ENCODE measurements around the gene ENTPD2.
A peak's percentile ranks its signal among the peaks of the same experiment; 100 is the strongest.

The ENTPD2 gene

DNA sequence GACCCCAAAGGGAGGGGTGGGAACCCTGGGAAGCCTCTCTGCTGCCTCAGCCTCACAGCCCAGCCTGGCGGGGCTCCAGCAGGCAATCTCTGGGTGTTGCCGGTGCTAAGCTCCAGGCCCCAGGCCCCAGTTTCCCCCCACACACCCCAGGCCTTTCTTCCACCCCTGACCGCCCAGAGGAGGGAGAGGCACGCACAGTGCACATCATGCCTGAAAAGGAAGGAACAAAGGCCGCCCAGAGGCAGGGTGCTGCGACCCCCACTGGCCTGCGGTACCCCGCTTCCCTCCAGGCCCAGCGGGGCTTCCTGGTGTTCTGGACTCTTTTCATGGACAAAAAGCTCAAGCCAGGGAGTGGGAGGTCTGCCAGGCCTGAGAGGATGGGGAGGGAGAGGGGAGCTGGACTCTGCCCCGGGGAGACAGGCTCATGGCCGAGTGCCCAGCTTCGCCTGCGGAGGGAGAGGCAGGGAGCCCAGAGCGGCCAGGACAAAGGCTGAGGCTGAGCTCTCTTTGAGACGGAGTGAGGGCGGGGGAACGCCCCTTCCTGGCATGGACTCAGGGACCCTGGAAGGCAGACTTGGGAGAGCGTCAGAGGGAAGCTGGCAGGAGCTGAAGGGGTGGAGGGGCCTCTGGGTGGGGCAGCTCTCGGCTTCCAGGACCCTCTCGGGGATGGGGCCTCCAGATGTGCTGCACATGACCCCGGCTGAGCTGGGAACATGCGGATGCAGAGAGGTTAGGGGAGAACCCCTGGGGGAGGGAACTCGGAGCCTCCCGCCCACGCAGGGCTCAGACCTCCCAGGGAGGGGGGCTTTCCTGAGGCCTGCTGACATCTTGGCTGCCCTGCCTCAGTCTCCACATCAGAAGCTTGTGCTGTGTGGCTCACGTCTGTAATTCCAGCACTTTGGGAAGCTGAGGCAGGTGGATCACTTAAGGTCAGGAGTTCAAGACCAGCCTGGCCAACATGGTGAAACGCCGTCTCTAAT, 1.8 kb upstream of the ENTPD2 start:
- no peak overlapping the region for H3K4me2 ChIP-seq
- no peak for TF ChIP-seq Cebpa-rat (IDR thresholded peaks at IDR 0.05)
- H3K27ac ChIP-seq, result no peak overlapping the region
- peaks cover 47% of the 10 kb centered on the region; the same call in 1 of the 2 replicates for H4K20me1 ChIP-seq
- peaks cover 62% of the 10 kb centered on the region for H3K27me3 ChIP-seq
- H3K4me3 ChIP-seq, result no peak overlapping the region
- H3K9ac ChIP-seq, result no peak overlapping the region
- no peaks in the 10 kb centered on the region for H3K9me3 ChIP-seq
- H3K4me1 ChIP-seq, result peaks cover 15% of the 10 kb centered on the region; the same call in 1 of the 2 replicates
- H3K36me3 ChIP-seq, result no peaks in the 10 kb centered on the region

- H3K4me2 ChIP-seq, result no peak overlapping the region
- no peak overlapping the region for H3K4me3 ChIP-seq
- H3K9ac ChIP-seq, result no peak overlapping the region
- peaks cover 54% of the 10 kb centered on the region for H4K20me1 ChIP-seq
- no peaks in the 10 kb centered on the region for H3K36me3 ChIP-seq
- H3K9me3 ChIP-seq, result no peaks in the 10 kb centered on the region
- H3K27me3 ChIP-seq, result peaks cover 69% of the 10 kb centered on the region
- TF ChIP-seq Cebpa-rat (IDR thresholded peaks at IDR 0.05), result no peak
- H3K27ac ChIP-seq, result no peak overlapping the region
- peaks cover 15% of the 10 kb centered on the region; the same call in 1 of the 2 replicates for H3K4me1 ChIP-seq
Observed at GRCh38 chr9:137054932-137055384, 1.1 kb upstream of the ENTPD2 start.

DNA sequence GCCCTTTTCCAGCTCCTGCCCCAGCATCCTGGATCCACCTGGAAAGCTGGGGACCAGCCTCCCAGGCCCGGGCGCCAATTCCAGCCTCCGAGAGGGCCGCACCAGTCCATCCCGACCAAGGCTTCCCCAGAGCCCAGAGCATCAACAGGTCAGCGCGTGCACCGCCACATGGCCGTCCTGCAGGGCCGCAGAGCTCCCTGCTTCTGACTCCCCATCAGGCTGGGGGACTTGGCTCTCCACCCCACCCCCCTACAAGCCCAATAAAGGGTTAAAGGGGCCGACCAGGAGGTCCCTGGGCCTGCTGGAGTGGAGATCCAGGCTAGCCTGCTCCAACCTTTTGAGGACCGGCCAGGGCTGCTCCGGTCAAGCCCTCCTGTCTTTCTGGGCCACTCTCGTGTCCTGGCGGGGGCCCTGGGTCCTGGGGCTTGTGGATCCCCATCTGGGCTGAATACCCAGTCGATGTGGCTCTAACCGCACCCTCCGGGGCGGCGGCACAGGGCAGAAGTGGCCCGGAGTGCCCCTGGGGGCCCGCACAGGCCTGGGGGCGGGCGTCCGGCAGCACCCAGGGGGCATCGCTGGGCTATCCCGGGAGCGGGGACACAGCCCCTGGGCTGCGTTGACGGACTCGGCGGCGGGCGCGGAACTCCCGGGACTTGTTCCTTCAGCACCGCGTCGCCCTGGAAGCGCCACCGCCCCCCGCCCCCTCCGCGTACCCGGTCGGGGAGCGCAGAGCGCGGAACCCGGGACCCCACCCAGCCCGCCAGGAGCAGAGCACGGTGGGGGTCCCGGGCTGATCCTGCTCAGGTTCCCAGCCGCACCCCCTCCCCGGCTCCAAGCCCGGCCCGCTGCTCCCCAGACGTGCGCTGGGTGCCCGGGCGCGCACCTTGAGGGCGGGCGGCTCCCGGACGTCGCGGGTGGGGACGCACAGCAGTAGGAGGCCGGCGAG, 590 bp downstream of the ENTPD2 start:
- Histone ChIP-seq H3K27me3 (peaks cover 84% of the 10 kb centered on the region), H3K4me1 (peaks cover 15% of the 10 kb centered on the region; the same call in 1 of the 2 replicates), H3K4me3 (peak overlapping the region; percentile 41; the same call in 1 of the 2 replicates), H3K9me3 (no peaks in the 10 kb centered on the region), H3K4me2 (peak overlapping the region; percentile 37; the same call in 1 of the 2 replicates), H3K9ac (no peak overlapping the region), H4K20me1 (peaks cover 64% of the 10 kb centered on the region), H3K36me3 (no peaks in the 10 kb centered on the region), H3K27ac (no peak overlapping the region)
- TF ChIP-seq Cebpa-rat (IDR thresholded peaks at IDR 0.05), result no peak

GRCh38 chr9:137052293-137052692, 1.6 kb downstream of the ENTPD2 start:
- H3K9me3 ChIP-seq, result no peaks in the 10 kb centered on the region
- H4K20me1 ChIP-seq, result peaks cover 72% of the 10 kb centered on the region
- no peak overlapping the region for H3K27ac ChIP-seq
- no peak overlapping the region for H3K4me2 ChIP-seq
- no peaks in the 10 kb centered on the region for H3K36me3 ChIP-seq
- H3K4me1 ChIP-seq, result peaks cover 15% of the 10 kb centered on the region; the same call in 1 of the 2 replicates
- no peak for TF ChIP-seq Cebpa-rat (IDR thresholded peaks at IDR 0.05)
- no peak overlapping the region for H3K9ac ChIP-seq
- peaks cover 93% of the 10 kb centered on the region for H3K27me3 ChIP-seq
- H3K4me3 ChIP-seq, result no peak overlapping the region

DNA sequence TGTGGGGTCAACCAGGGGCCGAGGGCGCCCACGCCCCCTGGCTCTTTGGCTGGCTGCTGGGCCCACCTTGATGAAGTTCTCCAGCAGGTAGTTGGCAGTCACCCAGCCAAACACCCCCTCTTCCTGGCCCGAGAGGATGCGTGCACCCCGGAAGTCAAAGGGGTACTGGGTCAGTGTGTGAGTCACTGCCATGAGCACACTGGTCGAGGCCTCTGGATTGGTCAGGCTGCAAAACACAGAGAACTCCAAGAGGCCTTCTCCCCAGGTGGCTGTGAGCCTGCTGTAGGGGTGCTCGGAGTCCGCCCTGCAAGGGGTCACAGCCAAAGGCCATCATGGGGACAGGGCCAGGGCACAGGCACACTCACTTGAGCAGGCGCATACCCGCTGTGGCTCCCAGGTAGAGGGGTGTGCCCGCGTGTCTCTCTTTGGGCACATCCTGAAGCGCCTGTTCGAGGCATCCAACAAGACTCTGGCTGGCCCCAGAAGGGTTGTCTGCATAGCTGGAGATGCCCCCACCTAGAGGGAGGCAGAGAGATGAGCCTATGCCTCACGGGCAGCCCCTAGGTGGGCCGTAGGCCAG, 2.6 kb downstream of the ENTPD2 start:
- Histone ChIP-seq H3K9ac (no peak overlapping the region), H3K4me1 (peaks cover 15% of the 10 kb centered on the region; the same call in 1 of the 2 replicates), H3K4me2 (no peak overlapping the region), H3K36me3 (no peaks in the 10 kb centered on the region), H4K20me1 (peaks cover 71% of the 10 kb centered on the region), H3K9me3 (no peaks in the 10 kb centered on the region), H3K27me3 (peaks cover 97% of the 10 kb centered on the region), H3K4me3 (no peak overlapping the region), H3K27ac (no peak overlapping the region)
- TF ChIP-seq Cebpa-rat (IDR thresholded peaks at IDR 0.05), result no peak

- H3K36me3 ChIP-seq, result no peaks in the 10 kb centered on the region
- no peak for TF ChIP-seq Cebpa-rat (IDR thresholded peaks at IDR 0.05)
Observed at GRCh38 chr9:137050570-137050969, 3.3 kb downstream of the ENTPD2 start.

GRCh38 chr9:137049544-137050449, 4.1 kb downstream of the ENTPD2 start:
- no peak overlapping the region for H3K4me3 ChIP-seq
- H3K27ac ChIP-seq, result no peak overlapping the region
- H3K36me3 ChIP-seq, result no peaks in the 10 kb centered on the region
- H3K4me2 ChIP-seq, result no peak overlapping the region
- H3K4me1 ChIP-seq, result peaks cover 23% of the 10 kb centered on the region
- TF ChIP-seq Cebpa-rat (IDR thresholded peaks at IDR 0.05), result no peak
- H3K27me3 ChIP-seq, result peaks cover 96% of the 10 kb centered on the region
- no peaks in the 10 kb centered on the region for H3K9me3 ChIP-seq
- H3K9ac ChIP-seq, result no peak overlapping the region
- H4K20me1 ChIP-seq, result peaks cover 75% of the 10 kb centered on the region

More at GRCh38 chr9:137050570-137050969, 3.3 kb downstream of the ENTPD2 start:
- Histone ChIP-seq H3K9me3 (no peaks in the 10 kb centered on the region), H3K9ac (no peak overlapping the region), H3K4me1 (peaks cover 15% of the 10 kb centered on the region), H3K4me2 (no peak overlapping the region), H3K4me3 (no peak overlapping the region), H3K27me3 (peaks cover 96% of the 10 kb centered on the region), H4K20me1 (peaks cover 73% of the 10 kb centered on the region), H3K27ac (no peak overlapping the region)

GRCh38 chr9:137048655-137049543, 5.0 kb downstream of the ENTPD2 start:
- H3K4me1 ChIP-seq, result peaks cover 32% of the 10 kb centered on the region
- H3K4me2 ChIP-seq, result no peak overlapping the region
- no peaks in the 10 kb centered on the region for H3K36me3 ChIP-seq
- H4K20me1 ChIP-seq, result peaks cover 77% of the 10 kb centered on the region
- H3K27me3 ChIP-seq, result peaks cover 91% of the 10 kb centered on the region
- H3K27ac ChIP-seq, result no peak overlapping the region
- H3K9ac ChIP-seq, result no peak overlapping the region
- no peak overlapping the region for H3K4me3 ChIP-seq
- no peaks in the 10 kb centered on the region for H3K9me3 ChIP-seq
- no peak for TF ChIP-seq Cebpa-rat (IDR thresholded peaks at IDR 0.05)
